Activated T-cell treated with anti-CD3 and anti-CD28 coated beads for 1 hour (primary cell): ENCODE data around the gene TCTA.

Experiments used
- DNase-seq: peaks from one replicate; pipeline ENCODE4 v3.0.0-alpha.2; 2020; ENCODE audit warnings: low read depth

TCTA gene

DNA sequence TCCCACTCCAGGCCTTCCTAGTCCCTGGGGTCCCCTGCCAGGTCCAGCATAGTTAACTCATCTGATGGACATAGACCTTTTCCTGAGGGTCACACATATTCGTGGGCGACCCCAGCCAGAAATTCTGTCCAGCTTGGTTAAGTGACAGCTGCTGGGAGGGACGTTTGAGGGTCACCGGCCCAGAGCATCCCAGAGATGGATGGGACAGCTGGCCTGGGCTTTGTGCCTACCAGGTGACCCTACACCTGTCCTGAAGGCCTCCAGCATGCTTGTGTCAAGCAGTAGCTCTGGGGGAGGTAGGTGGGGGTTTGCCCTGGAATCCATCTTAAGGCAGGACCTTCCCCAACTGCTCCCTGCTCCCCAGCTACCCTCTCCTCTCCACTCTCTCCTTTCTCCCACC is 48.7 kb downstream of the TCTA start:
- DNase-seq: no peak

DNA sequence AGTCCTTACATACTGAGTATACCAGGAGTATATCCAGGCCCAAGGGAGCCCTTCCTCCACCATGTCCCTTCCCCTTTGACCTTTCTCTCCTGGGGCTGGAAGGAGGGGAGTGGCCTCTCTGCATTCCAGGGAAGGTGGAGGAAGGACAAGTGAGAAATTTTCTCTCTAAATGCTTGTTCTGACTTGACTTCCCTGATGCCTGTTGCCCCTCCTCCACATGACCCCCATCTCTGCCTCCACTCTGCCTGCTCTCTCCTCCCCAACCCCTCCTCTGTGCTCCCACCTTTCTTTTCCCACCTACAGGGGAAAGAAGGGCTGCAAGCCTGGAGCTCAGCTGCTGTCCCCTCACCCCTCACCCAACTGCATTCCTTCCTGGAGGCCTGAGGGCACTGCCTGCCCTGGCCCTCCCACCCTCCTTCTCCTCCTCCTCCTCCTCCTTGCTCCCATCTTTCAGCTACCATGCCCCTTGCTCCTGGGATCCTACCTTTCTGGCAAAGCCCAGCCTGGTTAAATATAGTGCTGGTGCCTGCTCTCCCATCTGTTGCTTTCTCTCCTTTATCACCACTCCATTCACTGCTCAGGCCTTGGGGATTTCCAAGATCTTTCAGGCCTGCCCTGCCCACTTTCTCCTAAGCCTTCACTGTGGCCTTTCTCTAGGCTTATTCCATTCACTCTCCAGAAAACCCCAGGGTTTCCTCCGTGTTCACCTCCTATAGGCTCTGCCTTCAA is 49.4 kb downstream of the TCTA start:
- no peak for DNase-seq

DNA sequence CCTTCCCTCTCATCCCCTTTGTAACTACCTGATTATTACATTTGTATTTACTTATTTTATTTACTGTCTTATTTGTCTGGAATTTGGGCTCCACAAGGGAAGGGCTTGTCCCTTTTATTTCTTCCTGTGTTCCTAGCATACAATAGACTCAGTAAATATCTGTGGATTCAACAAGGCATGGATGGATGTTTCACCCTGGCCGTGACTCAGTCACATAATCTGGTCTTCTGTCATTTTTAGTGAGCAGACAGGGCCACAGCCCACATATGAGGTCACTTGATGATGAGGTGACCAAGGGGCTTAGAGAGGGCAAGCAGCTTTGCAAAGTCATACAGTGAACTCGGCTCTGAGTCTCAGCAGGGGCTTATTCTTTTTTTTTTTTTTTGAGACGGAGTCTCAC is 50.0 kb downstream of the TCTA start:
- DNase-seq: no peak

DNA sequence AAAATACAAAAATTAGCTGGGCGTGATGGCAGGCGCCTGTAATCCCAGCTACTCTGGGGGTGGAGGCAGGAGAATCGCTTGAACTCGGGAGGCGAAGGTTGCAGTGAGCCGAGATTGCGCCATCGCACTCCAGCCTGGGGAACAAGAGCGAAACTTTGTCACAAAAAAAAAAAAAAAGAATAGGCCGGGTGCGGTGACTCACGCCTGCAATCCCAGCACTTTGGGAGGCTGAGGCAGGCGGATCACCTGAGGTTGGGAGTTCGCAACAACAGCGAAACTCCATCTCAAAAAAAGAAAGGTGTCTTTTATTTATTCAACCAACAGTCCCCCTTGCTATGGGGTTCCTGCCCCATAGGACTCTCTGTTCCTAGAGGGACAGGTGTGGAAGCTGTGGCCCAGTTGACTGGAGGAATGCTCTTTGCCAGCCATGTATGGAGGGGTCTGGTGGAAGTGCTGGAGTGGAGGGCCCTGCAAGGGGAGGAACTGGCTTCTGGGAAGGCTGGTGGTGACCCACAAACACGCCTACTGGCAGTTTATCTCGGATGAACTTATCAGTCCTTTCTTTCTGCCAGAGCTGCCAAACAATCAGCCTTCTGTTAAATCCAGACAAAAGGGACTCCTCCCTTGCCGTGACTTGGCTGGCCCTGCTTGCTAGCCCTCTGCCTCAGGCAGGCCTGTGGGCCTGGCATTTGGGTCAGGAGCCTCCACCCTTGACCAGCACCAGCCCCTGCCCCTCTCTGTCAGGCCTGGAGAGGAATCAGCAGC is 53.2 kb downstream of the TCTA start:
- DNase-seq: no peak
